PC-3 (cell line): ENCODE results near the gene CACNA1H. TPM values are rescaled to one million over a fixed set of nuclear protein-coding genes. Genes with fewer than 3 reads are reported as not detected.

Experiments
- ATAC-seq: fragments of 200-7000 bp; cut with Tn5 transposase; 2 replicates; pipeline ENCODE4 v1.9.1; 2020; ENCODE audit warnings: mild to moderate bottlenecking, moderate library complexity
- BruUV-seq: library from RNA; stranded (reverse); fragments of 400-500 nt; replicated peaks from 2 replicates; lab custom pipeline; 2021; lab: Mats Ljungman, UMichigan
- CTCF ChIA-PET: fragments of 300-600 bp; sonication (Branson Sonifier 250); formaldehyde crosslinking; loops from one replicate; lab custom pipeline; 2022; ENCODE audit warnings: antibody characterized with exemption; lab: Charles Lee
- POLR2A ChIA-PET: fragments of 300-600 bp; sonication (Branson Sonifier 250); formaldehyde crosslinking; loops from one replicate; lab custom pipeline; 2022; ENCODE audit warnings: antibody characterized with exemption; ENCODE audit not compliant: unreplicated experiment; lab: Charles Lee
- DNase-seq: peaks from one replicate; pipeline ENCODE4 v3.0.0-alpha.2; 2015
- H2AFZ ChIP-seq: fragments of 300-600 bp; sonication (generic); 2 replicates; pipeline ENCODE4 v1.6.0; 2016; ENCODE audit warnings: antibody characterized with exemption, low read length
- H3F3A ChIP-seq: fragments of 300-600 bp; sonication (generic); one replicate; pipeline ENCODE4 v1.6.0; 2017; ENCODE audit warnings: antibody characterized with exemption, low read length, control low read depth, mild to moderate bottlenecking; ENCODE audit not compliant: unreplicated experiment
- H3K27ac ChIP-seq: fragments of 300-600 bp; sonication (generic); 2 replicates; pipeline ENCODE4 v1.5.1; 2016; ENCODE audit warnings: mild to moderate bottlenecking, low read length
- H3K27me3 ChIP-seq: fragments of 300-600 bp; sonication (generic); 2 replicates; pipeline ENCODE4 v1.6.1; 2016; ENCODE audit warnings: low read length, mixed read lengths
- H3K36me3 ChIP-seq: fragments of 300-600 bp; sonication (generic); 2 replicates; pipeline ENCODE4 v1.6.1; 2016; ENCODE audit warnings: low read depth, mixed run types, low read length, mixed read lengths
- H3K4me1 ChIP-seq: fragments of 300-600 bp; sonication (generic); 2 replicates; pipeline ENCODE4 v1.5.1; 2016; ENCODE audit warnings: low read length; ENCODE audit not compliant: insufficient read depth
- H3K4me2 ChIP-seq: fragments of 300-600 bp; sonication (generic); 2 replicates; pipeline ENCODE4 v1.6.0; 2016; ENCODE audit warnings: low read length
- H3K4me3 ChIP-seq: fragments of 300-600 bp; sonication (generic); 2 replicates; pipeline ENCODE4 v1.5.1; 2016; ENCODE audit warnings: mild to moderate bottlenecking, low read length, mixed read lengths
- H3K79me2 ChIP-seq: fragments of 300-600 bp; sonication (generic); 2 replicates; pipeline ENCODE4 v1.6.1; 2017; ENCODE audit warnings: low read length, mixed read lengths
- H3K9ac ChIP-seq: fragments of 300-600 bp; sonication (generic); 2 replicates; pipeline ENCODE4 v1.6.0; 2016; ENCODE audit warnings: mild to moderate bottlenecking, low read length
- H3K9me2 ChIP-seq: fragments of 300-600 bp; sonication (generic); replicated peaks from 2 replicates; pipeline ENCODE4 v1.6.1; 2016; ENCODE audit warnings: mixed run types, low read length, mixed read lengths
- H3K9me3 ChIP-seq: fragments of 300-600 bp; sonication (generic); 2 replicates; pipeline ENCODE4 v1.6.1; 2016; ENCODE audit warnings: low read length, mixed read lengths
- H4K20me1 ChIP-seq: fragments of 300-600 bp; sonication (generic); 2 replicates; pipeline ENCODE4 v1.6.1; 2016; ENCODE audit warnings: low read length, mixed read lengths
- EZH2 ChIP-seq: fragments of 300-600 bp; sonication (generic); IDR thresholded peaks from one replicate; pipeline ENCODE4 v1.6.1; 2017; ENCODE audit warnings: antibody characterized with exemption, mild to moderate bottlenecking, low read length; ENCODE audit not compliant: unreplicated experiment
- EZH2phosphoT487 ChIP-seq: fragments of 300-600 bp; sonication (generic); IDR thresholded peaks from 2 replicates; pipeline ENCODE4 v1.6.1; 2018; ENCODE audit warnings: mild to moderate bottlenecking, antibody characterized with exemption, low read length, borderline replicate concordance
- intact Hi-C: fragments of 100-400 bp; cut with micrococcal nuclease; formaldehyde crosslinking; loops from 2 replicates; pipeline ENCODE4 v1.9.0; 2023
- total RNA-seq: library from RNA; depleted of rRNA; stranded (reverse); fragments of >200 nt; gene quantifications from 2 replicates; pipeline ENCODE4 v1.2.3, GENCODE V29; 2014
- TF ChIP-seq, protein P1 (sequence below): fragments of 300-600 bp; sonication (generic); conservative IDR thresholded peaks from 2 replicates; pipeline ENCODE4 v1.5.1; 2017; ENCODE audit warnings: antibody characterized with exemption, low read depth, mild to moderate bottlenecking, low read length

CACNA1H gene
- total RNA-seq, 1 experiment from 2014 or later, result 4.1 TPM

DNA sequence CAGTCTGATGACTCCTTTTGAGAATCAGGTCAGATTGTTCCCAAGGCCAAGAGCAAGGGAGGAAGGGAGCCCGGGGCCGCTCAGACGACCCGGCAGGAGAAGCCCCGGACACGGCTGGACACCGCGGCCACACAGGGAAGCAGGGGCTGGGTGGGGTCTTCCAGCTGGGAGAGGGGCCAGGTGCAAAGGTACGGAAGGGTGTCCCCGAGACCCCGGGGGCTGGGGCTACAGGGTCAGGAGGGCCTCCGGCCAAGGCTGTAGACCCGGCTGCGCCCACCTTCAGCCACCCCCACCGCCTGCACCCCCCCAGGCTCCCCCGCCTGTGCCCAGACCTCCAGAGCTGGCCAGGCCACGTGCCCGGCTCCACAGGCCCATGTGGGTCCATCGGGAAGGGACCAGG is 35.0 kb upstream of the CACNA1H start:
- H2AFZ ChIP-seq, result no peak overlapping the region
- no peaks in the 10 kb centered on the region for H3K9me2 ChIP-seq
- no peaks in the 10 kb centered on the region for H3F3A ChIP-seq
- ChIA-PET CTCF (no interaction called here), POLR2A (no interaction called here)
- intact Hi-C loops, result no loop called here
- H3K27ac ChIP-seq, result no peak overlapping the region
- H4K20me1 ChIP-seq, result no peaks in the 10 kb centered on the region
- no peaks in the 10 kb centered on the region for H3K36me3 ChIP-seq
- DNase-seq (no peak), ATAC-seq (no peak)
- no peak overlapping the region for H3K4me2 ChIP-seq
- no TSS peak for BruUV-seq
- no peak overlapping the region for H3K4me3 ChIP-seq
- no peak overlapping the region for H3K9ac ChIP-seq
- TF ChIP-seq, protein P1, sequence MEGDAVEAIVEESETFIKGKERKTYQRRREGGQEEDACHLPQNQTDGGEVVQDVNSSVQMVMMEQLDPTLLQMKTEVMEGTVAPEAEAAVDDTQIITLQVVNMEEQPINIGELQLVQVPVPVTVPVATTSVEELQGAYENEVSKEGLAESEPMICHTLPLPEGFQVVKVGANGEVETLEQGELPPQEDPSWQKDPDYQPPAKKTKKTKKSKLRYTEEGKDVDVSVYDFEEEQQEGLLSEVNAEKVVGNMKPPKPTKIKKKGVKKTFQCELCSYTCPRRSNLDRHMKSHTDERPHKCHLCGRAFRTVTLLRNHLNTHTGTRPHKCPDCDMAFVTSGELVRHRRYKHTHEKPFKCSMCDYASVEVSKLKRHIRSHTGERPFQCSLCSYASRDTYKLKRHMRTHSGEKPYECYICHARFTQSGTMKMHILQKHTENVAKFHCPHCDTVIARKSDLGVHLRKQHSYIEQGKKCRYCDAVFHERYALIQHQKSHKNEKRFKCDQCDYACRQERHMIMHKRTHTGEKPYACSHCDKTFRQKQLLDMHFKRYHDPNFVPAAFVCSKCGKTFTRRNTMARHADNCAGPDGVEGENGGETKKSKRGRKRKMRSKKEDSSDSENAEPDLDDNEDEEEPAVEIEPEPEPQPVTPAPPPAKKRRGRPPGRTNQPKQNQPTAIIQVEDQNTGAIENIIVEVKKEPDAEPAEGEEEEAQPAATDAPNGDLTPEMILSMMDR, result no peak
- no peak for TF ChIP-seq EZH2
- TF ChIP-seq EZH2phosphoT487, result no peak
- no peaks in the 10 kb centered on the region for H3K4me1 ChIP-seq
- no peaks in the 10 kb centered on the region for H3K27me3 ChIP-seq
- H3K9me3 ChIP-seq, result no peaks in the 10 kb centered on the region
- H3K79me2 ChIP-seq, result no peaks in the 10 kb centered on the region

DNA sequence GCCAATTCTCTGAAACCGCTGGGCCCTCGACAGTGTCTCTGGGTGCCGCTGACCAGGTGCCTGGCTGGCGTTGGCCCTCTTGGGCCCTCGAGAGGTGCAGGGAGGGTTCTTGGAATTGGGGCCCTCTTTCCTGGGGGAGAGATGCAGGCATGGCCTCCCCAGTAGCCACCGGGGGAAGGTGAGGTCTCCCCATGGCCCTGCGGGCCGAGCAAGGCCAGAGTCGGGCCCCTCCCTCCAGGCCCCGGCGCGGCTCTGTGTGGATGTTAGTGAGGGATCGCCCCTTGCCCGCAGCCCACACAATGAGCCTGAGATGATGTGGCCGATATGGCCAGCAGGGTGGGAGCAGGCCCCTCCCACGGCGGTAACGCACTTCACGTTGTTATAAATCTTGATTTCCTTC is 33.8 kb upstream of the CACNA1H start:
- no peak overlapping the region for H3K4me3 ChIP-seq
- H4K20me1 ChIP-seq, result no peaks in the 10 kb centered on the region
- no peaks in the 10 kb centered on the region for H3K4me1 ChIP-seq
- CTCF ChIA-PET, result no interaction called here
- no peak overlapping the region for H3K27ac ChIP-seq
- BruUV-seq, result no TSS peak
- H3K79me2 ChIP-seq, result no peaks in the 10 kb centered on the region
- H3K36me3 ChIP-seq, result no peaks in the 10 kb centered on the region
- POLR2A ChIA-PET, result no interaction called here
- no peak overlapping the region for H3K9ac ChIP-seq
- no peak overlapping the region for H3K4me2 ChIP-seq
- DNase-seq (no peak), ATAC-seq (no peak)
- TF ChIP-seq, protein P1, result no peak
- TF ChIP-seq EZH2 (no peak), EZH2phosphoT487 (no peak)
- intact Hi-C loops, result no loop called here
- H3K27me3 ChIP-seq, result no peaks in the 10 kb centered on the region
- no peaks in the 10 kb centered on the region for H3K9me3 ChIP-seq
- H3K9me2 ChIP-seq, result no peaks in the 10 kb centered on the region
- no peaks in the 10 kb centered on the region for H3F3A ChIP-seq
- no peak overlapping the region for H2AFZ ChIP-seq

DNA sequence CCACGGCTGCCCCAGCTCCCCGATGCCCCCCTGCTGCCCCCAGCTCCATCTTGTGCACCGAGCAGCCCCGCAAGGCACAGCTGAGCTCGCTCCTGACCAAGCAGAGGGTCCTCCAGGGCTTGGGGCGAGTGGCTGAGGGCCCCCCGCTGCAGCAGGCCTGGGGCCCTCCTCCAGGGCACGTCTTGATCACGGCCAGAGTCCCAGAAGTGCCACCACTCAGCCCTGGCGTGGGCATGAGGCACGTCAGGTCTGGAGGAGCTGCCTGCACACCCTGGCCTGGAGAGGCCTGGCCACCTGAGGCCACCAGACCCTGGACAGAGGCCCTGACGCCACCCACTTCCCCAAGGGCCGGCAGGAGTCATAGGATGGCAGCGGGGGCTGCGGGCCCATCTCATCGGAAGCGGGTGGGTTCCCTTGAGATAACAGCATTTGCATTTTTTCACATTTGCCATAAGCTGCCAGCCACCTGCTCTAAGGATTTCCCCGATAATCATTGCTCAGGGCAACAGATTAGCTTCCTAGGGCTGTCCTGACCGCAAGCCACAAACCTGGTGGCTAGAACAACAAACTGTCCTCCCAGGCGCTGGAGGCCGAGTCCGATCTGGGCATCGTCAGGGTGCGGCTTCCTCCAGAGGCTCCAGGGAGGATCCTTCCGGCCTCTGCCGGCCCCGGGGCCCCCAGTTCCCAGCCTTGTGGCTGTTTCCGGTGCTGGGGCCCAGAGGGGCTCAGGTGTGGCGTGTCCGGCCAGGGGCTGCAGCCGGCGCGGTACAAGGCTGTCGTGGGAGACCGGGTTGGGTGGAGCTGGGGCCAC is 32.9 kb upstream of the CACNA1H start:
- Histone ChIP-seq H3K79me2 (no peaks in the 10 kb centered on the region), H3K36me3 (no peaks in the 10 kb centered on the region), H3K4me2 (no peak overlapping the region), H3K27ac (no peak overlapping the region), H3K27me3 (no peaks in the 10 kb centered on the region), H3K9me3 (no peaks in the 10 kb centered on the region), H3K4me1 (no peaks in the 10 kb centered on the region), H3K4me3 (no peak overlapping the region), H4K20me1 (no peaks in the 10 kb centered on the region), H3F3A (no peaks in the 10 kb centered on the region), H2AFZ (no peak overlapping the region), H3K9ac (no peak overlapping the region), H3K9me2 (no peaks in the 10 kb centered on the region)
- no TSS peak for BruUV-seq
- ChIA-PET CTCF (no interaction called here), POLR2A (no interaction called here)
- intact Hi-C loops, result no loop called here
- TF ChIP-seq, protein P1, result no peak
- TF ChIP-seq EZH2phosphoT487 (no peak), EZH2 (no peak)
- no peak for ATAC-seq
- DNase-seq, result no peak
